ELR (cell line): ENCODE data around the gene DOCK10.

Experiments used
- DNase-seq: peaks from one replicate; pipeline ENCODE4 v3.0.0-alpha.2; 2015; ENCODE audit warnings: low read depth

The DOCK10 gene

DNA sequence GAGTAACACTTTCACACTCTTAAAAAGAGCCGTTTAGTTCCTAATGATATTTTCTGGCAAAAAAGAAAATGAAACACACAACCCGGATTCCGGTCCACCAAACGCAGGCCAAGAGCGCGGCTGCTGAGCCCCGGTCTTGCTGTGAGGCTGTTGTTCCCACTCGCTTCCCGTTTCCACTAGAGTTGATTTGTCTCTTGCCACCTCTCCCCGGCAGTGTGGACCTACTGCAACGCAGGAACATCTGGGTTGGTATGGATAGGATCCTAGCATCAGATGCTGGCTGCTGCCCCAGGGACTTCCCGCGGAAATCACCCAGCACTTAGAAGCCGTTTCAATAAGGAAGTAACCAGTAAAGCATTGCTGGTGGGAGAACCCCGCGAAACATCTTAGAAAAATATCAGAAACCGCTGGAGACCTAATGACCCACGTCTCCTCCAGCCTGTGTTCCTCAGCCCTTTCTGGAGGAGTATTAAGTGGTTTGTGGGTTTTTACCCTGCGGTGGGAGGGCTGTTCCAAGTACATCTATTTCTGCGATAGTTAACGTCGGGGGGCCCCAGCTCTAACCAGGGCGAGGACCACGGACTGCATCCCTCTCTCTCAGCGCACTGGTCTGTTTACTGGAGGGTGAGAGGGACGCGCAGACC, 939 bp downstream of the DOCK10 start:
- DNase-seq, result peak; percentile 67

DNA sequence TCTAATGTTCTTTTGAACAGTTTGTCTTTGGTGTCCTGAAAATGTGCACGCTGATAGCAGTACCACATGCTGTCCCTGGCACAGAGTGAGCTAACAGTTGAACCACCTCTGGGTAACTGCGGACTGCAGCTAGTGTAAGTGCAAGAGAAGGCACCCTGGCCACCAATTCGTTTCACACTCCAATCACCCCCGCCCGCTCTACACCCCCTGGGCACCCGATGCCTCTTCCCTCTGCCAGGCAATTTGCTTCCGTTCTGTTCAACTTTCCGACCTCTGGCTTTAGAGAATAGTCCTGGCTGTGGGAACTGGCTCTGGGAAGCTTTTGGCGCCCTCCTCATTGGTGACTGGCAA, 1.4 kb downstream of the DOCK10 start:
- DNase-seq, result no peak

DNA sequence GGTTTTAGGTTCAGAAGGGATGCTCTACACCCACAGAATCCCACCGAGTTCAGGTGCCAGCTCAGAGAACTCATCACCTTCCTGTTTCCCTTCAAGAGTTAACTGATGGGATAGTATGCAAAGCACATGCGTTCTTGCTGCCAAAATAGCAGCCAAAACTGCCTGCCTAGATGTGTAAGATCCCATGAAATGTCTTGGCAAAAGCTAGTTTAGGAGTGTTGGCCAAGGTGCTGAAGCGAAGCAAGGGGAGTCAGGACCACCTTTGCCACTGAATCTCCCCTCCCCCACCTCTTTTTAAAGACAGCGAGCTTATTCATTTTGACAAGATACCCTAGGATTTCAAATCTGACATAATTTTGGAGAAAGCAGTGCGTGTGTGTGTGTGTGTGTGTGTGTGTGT, 2.1 kb downstream of the DOCK10 start:
- no peak for DNase-seq

DNA sequence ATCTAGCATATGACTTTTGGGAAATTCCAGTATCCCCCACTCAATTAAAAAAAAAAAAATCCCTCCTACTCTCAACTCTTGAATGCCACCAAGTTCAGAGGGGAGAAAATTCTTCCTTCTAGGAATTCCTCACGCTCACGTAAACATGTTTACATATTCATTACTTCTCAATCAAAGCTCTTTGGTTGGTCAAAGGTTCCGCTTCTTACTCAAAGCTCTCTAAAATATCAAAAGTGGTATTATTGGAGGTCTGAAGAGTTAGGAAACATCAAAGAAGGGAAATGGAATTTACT, 4.1 kb downstream of the DOCK10 start:
- DNase-seq, result no peak

DNA sequence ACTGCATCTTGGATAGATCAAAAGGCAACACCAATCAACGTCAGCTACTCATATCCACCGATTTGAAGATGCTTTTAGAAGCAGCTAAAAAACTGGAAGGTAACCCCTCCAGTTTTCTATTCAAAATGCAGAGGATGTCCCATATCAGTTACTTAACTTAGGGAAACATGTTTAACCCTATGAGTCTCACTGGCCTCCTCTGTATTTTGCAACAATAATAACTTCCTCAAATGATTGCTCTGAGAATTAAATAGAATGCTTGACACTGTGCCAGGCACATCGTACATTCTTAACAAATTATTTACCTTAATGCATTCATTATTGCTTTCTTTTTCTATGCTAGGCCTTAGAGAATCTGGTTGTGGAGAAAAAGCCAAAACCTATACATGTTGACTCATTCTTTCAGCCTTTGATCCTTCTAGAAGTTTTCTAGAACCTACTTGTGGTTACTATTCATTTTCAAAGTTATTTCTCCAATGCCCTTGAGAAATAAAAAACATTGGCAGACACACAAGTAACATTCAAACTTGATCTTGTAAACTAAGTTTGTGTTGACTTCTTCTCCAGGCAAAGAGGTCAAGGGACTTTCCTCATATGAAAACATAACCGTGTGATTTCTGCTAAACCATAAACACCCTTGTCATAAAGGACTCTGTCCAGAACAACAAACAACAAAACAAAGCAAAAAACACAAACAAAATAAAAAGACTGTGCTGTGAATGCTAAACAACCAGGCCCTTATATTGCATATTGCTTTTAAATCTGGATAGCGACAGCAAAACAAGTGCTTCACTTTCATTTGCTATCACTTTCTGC, 4.6 kb downstream of the DOCK10 start:
- DNase-seq, result no peak

DNA sequence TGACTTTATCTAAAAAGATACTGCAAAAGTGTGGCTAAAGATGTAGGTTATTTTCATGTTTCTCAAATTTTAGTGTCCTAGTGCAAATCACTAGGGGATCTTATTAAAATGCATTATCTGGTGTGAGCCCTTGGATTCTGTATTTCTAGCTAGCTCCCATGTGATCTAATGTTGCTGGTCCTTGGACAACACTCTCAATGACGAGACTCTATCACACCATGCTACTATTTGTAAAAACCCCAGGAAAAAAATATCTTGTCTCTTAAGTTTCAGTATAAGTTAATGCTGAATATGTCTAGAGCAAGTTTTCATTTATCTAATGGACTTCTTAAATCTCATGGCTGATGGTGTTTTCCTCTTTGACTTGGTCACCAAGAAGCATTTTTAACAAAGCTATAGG, 5.8 kb downstream of the DOCK10 start:
- no peak for DNase-seq

DNA sequence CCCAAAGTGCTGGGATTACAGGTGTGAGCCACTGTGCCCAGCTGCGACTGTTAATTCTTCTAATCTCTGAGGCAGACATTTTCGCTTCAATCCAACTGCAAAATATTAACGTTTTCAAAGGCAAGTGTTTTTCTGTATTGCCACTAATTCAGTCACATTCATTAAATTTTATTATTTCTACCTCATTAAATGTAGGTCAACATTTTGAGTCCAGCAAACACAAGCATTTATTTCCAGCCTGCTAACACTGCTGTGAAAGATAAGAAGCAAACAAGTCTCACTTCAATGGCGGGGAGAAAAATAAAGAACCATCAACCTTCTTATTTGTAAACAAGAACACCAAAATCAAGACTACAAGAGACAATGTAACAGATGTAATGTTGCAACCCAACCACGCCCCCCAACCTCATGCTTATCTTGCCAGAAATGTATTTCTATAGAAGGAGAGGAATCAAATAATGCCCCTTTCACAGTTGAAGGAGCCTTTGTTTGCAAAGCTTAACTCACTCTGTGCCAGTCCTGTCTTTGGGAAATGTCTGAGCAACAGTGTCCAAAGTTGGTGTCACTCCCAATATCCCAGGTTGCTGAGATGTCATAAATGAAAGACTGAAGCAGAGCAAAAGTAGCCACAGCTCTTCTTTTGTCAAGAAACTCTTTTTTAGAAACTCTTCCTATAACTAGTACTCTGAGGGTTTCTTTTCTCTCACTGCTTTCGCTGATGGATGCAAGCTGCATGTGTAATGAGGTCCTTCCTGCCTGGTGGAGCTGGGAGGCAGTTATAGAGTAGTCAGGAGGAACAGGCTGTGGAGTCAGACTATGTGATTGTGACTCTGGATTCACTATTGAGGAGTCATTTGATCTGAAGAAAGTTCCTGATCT, 8.6 kb downstream of the DOCK10 start:
- DNase-seq, result no peak

DNA sequence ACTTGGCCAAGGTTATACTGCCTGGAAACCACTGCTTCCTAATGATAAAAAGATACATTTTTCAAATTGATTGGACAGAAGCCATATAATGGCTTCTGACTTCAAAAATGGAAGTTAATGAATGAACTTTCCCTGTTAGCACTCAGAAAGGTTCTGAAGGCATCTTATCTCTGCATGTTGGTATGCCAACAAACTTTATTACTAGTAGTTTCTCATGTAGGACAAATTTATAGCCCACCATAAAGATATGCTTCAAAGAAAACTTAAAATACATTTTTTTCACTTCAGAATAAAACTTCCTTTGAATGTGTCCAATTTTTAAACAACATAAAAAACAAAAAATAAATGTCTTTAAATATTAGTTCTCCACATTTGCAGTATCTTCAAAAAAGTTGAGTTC, 10.0 kb downstream of the DOCK10 start:
- DNase-seq, result no peak

DNA sequence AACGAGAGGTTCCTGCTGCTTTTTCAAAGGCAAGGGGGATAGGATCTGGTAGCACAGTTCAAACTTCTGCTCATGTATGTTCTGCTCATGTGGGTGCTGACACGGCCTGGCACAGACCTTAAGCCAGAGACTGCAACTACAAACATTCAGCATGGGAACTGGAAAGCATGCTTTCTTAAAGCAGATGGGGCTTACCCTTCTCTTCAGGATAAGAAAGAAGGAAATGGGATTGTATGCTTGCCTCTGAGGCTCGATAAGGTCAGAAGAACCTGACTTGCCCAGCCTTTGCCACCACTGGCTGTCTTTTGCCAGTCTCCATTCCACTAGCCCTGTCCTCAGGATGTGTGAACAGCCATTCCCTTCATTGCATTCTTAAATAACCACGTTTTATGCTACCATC, 10.7 kb downstream of the DOCK10 start:
- DNase-seq, result no peak

DNA sequence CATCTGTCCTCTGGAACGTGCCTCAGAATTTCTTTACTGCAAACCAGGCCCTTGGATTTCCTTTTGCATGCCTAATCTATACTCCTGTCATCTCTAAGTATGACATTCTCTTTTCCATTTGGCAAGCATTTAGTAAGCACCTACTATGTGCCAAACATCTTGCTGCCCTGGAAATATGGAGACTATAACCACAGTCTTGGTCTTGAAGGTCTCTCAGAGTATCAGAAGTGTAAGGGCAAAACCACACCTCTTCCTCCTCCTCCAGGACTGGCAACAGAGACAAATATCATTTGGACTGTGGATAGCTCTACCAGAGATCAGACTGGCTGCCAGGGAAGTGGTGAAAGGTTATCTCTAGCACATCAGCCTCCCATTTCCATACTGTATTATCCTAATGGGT, 11.4 kb downstream of the DOCK10 start:
- DNase-seq, result no peak

DNA sequence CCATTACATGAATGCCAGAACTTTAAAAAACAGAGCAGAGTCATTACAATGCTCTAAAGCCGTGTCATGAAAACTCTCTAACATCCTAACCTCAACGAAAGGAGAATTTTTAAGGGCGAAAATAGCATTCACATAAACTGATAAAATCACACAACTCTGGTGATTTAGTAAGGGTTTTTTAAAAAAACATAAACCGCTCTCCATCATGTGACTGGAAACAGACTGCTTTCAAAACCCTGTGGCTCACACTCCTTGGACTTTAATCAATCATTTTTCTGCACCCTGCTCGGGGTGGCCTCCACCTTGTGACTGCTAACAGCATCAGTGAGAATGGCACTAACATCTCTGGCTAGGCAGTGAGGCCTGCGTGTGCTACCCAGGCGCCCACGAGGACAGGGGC, 12.1 kb downstream of the DOCK10 start:
- no peak for DNase-seq

DNA sequence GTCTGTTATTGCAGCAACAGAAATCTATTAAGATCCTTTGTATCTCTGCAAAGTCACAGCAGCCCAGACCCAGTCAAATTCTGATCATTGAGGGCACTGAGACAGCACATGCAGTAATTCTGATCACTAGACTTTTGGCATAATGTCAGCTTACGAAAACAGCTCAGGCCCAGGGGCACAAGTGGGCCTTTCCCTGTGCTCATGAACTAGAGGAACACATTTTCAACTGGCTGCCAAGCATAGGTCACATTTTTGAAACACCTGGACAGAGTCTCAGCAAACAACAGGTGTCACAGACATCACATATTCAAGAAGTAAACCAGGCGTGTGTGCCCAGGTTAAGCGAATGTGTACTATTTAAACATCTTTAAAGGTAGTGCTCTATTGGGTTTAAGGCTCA, 13.7 kb downstream of the DOCK10 start:
- no peak for DNase-seq

DNA sequence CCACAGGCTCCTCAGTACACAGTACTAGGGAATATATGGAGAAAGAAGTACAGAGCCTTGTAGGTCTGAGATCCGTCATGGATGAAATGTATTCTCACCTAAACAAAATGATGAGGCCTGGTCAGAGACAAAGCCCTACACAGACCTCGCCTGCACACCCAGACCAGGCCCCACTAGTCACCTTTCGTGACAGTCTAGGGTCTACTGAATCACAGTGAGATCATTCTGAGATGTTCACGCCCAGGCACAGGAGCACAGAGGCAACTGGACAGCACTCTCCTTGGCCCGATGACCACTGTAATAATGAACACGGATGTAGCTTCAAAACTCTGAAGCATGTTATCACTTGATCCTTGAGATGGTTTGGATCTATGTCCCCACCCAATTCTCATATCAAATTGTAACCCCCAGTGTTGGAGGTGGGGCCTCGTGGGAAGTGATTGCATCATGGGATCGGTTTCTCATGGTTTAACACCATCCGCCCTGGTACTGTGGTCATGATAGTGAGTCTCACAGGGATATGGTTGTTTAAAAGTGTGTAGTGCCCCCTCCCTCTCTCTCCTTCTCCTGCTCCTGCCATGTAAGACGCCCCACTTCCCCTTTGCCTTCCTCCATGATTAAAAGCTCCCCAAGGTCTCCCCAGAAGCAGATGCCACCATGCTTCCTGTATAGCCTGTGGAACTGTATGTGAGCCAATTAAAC, 15.1 kb downstream of the DOCK10 start:
- peak; percentile 68 for DNase-seq

DNA sequence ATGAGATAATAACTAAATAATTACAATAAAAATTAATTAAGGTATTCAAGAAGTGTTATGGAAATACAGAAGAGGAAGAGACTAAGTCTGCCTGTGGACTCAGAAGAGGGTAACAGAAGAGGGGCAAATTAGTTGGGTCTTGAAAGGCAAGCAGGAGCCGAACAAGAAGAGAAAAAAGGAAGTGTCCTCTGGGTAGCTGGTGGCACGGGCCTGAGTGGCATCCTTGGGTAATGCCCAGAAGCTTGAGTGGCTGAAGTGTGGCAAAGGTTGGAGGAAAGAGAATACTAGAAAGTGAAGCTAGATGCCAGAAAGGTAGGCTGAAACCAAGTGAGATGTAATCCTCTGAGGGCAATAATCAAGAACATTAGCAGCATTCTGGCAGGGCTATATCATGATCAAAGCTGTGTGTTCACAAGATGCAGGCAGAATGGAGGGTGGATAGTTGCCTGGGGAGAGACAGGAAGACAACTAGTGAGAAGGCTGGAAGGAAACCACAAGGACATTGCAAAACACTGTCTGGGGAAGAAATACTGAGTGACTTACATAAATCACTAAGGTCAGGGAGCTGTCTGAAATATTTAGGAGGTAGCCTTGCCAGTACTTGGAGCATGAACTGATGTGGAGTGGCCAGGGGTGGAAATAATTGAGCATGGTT, 16.2 kb downstream of the DOCK10 start:
- DNase-seq, result peak; percentile 82

DNA sequence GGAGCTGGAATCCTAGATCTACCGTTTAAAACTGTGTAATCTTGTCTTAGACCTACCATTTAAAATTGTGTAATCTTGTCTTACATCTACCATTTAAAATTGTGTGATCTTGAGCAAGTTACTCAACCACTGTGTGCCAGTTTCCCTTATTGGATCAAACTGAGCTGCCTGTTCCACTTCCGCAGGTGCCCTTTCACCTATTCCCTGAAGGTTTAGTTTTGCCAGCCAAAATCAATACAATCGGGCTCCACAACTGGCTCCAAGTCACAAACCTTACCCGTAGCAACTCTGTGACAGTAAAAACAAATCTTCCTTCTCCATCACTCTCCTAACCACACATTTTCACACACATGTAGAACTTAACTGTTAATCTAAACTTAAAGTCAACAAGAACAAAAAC, 20.1 kb downstream of the DOCK10 start:
- no peak for DNase-seq

DNA sequence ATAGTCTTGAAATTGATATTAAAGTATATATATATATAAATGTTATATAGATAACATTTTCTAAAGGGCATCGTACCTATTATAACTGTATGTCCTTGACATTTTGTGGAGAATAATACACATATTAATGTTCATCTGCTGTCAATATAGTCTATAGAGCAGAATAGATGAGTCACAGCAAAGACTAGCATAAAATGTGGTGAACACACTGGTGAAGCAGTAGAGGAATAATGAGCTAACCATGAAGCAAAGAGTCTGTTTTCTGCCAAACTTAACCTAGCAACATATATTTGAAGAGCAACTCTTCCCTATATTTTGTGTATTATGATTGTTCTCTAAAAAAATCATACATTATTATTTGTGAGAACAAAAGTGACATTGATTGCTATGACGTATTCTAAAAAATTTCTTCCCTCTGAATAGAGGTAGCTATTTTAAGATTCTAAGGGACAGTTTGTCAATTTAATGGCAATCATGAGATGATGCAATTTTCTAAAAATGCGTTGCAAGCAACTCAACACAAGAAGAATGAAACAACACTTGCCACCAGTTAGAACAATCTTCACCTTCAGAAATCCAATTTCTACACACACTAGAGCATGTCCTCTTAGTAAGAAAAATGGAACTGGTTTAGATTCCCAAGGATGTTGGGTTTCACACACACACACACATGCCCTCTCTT, 22.0 kb downstream of the DOCK10 start:
- no peak for DNase-seq

DNA sequence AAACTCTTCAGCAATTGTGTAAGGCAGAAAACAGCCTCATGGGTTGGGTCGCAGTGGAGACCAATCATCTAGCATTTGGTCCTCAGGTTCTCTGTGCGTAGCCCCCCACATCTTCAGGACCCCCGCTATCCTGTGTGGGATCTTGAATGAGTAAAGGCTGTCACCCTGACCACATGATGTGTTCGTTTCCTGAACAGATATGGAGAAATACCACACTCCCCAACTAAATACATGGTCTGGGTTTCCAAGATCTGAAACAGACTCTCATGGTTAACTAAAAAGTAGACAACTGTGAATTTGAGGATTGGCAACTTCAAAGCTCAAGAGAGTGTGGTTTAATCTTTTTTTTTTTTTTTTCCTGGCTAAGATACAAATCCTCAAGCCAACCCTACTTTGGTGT, 23.2 kb downstream of the DOCK10 start:
- DNase-seq, result no peak

DNA sequence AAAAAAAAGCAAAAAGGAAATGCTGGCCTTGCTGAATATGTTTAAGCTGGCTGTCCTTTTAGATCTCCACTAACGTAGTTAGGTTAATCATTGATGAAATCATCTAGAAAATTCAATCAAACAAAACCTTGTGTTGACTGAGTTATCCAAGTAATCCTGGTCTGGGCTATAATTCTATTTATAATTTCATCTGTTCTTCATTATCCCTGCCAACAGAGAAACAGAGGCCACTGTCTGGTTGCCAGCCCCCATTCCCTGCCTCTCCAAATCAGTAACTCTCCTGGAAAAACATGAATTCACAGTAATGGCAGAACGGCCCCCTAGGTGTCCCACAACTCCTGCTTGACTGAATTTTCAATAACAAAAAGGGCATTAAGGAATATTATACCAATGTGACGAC, 24.6 kb downstream of the DOCK10 start:
- DNase-seq, result no peak

DNA sequence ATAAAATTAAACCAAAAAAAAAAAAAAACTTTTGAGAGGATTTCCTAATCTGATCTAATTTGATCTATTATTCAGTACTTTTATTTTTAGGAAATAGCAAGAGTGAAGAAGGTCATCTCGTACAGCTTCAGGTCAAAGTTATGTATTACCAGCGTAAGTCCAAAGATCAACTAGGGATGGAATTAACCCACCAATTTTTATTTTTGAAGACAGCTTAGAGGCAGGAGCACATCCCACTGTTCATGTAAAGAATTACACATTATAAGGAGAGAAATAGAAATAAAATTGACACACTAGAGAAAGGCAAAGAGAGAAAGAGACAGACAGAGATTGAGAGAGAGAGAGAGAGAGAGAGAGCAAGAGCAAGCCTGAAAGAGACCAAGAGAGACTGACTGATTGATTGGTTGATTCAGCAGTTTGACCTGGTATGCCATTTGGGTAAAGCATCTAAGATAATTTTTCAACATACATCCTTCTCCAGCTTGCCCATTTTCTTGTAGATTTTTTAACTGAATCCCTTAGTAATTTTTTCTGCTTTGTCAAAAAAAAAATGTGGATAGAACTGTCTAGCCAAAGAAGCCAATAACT, 25.1 kb downstream of the DOCK10 start:
- DNase-seq, result no peak

DNA sequence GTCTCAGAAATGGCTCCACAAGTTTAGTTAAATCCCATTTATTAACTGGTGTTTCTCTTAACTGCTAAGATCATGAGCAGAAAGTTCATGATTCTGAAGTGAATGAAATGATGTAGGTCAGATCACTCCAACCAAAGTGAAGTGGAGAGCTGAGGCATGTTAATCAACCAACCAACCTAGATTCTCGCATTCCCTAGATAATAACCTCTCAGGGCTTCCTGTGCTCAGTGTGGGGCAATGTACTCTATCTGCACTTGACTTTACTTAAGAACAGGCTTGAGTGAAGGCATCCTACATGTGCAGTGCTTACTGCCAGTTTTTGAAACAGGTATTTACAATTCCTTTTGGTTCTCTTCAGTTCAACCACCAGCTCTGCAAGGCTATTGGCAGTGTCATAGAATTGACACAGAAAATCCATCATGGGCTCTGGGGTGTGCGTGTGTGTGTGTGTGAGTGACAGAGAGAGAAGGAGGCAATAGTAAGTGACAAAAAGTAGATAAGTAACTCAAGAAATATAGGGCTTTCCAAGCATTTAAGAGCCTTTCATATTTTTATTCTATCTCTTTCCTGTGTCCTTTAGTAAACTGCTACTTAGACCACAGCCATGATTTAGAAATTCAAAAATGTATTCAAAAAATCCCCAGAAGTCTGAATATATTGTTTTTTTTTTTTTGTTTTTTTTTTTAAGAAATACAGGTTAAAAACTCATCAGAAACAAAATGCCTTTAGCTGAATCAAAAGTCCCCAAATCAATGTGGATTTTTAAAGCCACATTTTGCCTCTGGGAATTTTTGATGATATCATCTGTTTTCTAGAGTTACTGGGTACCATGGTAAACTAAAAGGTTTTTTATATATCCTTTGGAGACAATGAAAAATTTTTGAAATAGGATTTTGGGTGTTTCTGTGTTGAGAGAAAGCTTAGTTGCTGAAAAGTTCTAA, 28.6 kb downstream of the DOCK10 start:
- no peak for DNase-seq
